ENCODE measurements around the gene F7.
"Not testable (repeated sequence)": the region's sequence is repeated elsewhere in the genome, so short reads cannot be mapped to it uniquely, and the experiment has no call there.

F7 gene

GRCh38 chr13:113105032-113105920 is at the start of gene F7:
TSS of gene F7 (plus strand) at chr13:113105791. CDS start at chr13:113105842, 51 bp downstream.
- no peak for DNase-seq (ENCODE audit: low read depth in 2 of 2)

- no peak for DNase-seq (ENCODE audit: low read depth in 2 of 2)
These were observed 48.5 kb upstream of the F7 start for GRCh38 chr13:113057084-113057483.

GRCh38 chr13:113057559-113057958 is 48.0 kb upstream of the F7 start:
- DNase-seq (ENCODE audit: low read depth in 2 of 2), result not testable (repeated sequence)

- no peak for DNase-seq (ENCODE audit: low read depth in 2 of 2)
These were observed 47.2 kb upstream of the F7 start for GRCh38 chr13:113058129-113058987.

GRCh38 chr13:113058988-113059850 is 46.4 kb upstream of the F7 start:
- no peak for DNase-seq (ENCODE audit: low read depth in 2 of 2)

GRCh38 chr13:113059891-113060290 is 45.7 kb upstream of the F7 start:
- DNase-seq (ENCODE audit: low read depth in 2 of 2), result no peak

- no peak for DNase-seq (ENCODE audit: low read depth in 2 of 2)
These were observed 44.9 kb upstream of the F7 start for GRCh38 chr13:113060557-113061270.

GRCh38 chr13:113061271-113061625 is 44.3 kb upstream of the F7 start:
- no peak for DNase-seq (ENCODE audit: low read depth in 2 of 2)

GRCh38 chr13:113061796-113062425 is 43.7 kb upstream of the F7 start:
- DNase-seq (ENCODE audit: low read depth in 2 of 2), result no peak

- DNase-seq (ENCODE audit: low read depth in 2 of 2), result no peak
These were observed 42.9 kb upstream of the F7 start for GRCh38 chr13:113062691-113063090.

- DNase-seq (ENCODE audit: low read depth in 2 of 2), result no peak
These were observed 42.5 kb upstream of the F7 start for GRCh38 chr13:113063091-113063491.

- DNase-seq (ENCODE audit: low read depth in 2 of 2), result no peak
These were observed 41.5 kb upstream of the F7 start for GRCh38 chr13:113064000-113064533.

GRCh38 chr13:113064534-113065405 is 40.8 kb upstream of the F7 start:
- no peak for DNase-seq (ENCODE audit: low read depth in 2 of 2)

GRCh38 chr13:113065406-113066141 is 40.0 kb upstream of the F7 start:
- no peak for DNase-seq (ENCODE audit: low read depth in 2 of 2)

GRCh38 chr13:113066142-113066455 is 39.5 kb upstream of the F7 start:
- DNase-seq (ENCODE audit: low read depth in 2 of 2), result no peak

GRCh38 chr13:113066746-113067145 is 38.8 kb upstream of the F7 start:
- DNase-seq (ENCODE audit: low read depth in 2 of 2), result no peak

GRCh38 chr13:113069861-113070805 is 35.5 kb upstream of the F7 start:
- no peak for DNase-seq (ENCODE audit: low read depth in 2 of 2)

GRCh38 chr13:113070855-113071254 is 34.7 kb upstream of the F7 start:
- DNase-seq (ENCODE audit: low read depth in 2 of 2), result no peak

All from stimulated activated CD4-positive, alpha-beta T cell treated with anti-CD3 and anti-CD28 coated beads, Interleukin-12 subunit alpha, Interleukin-12 subunit beta, amount 100 ng/mL, for 24 hours (primary cell).